Measurements from ENCODE around the gene NPEPPS.
"Not testable (repeated sequence)": the region's sequence is repeated elsewhere in the genome, so short reads cannot be mapped to it uniquely, and the experiment has no call there.

NPEPPS gene, protein sequence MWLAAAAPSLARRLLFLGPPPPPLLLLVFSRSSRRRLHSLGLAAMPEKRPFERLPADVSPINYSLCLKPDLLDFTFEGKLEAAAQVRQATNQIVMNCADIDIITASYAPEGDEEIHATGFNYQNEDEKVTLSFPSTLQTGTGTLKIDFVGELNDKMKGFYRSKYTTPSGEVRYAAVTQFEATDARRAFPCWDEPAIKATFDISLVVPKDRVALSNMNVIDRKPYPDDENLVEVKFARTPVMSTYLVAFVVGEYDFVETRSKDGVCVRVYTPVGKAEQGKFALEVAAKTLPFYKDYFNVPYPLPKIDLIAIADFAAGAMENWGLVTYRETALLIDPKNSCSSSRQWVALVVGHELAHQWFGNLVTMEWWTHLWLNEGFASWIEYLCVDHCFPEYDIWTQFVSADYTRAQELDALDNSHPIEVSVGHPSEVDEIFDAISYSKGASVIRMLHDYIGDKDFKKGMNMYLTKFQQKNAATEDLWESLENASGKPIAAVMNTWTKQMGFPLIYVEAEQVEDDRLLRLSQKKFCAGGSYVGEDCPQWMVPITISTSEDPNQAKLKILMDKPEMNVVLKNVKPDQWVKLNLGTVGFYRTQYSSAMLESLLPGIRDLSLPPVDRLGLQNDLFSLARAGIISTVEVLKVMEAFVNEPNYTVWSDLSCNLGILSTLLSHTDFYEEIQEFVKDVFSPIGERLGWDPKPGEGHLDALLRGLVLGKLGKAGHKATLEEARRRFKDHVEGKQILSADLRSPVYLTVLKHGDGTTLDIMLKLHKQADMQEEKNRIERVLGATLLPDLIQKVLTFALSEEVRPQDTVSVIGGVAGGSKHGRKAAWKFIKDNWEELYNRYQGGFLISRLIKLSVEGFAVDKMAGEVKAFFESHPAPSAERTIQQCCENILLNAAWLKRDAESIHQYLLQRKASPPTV

DNA sequence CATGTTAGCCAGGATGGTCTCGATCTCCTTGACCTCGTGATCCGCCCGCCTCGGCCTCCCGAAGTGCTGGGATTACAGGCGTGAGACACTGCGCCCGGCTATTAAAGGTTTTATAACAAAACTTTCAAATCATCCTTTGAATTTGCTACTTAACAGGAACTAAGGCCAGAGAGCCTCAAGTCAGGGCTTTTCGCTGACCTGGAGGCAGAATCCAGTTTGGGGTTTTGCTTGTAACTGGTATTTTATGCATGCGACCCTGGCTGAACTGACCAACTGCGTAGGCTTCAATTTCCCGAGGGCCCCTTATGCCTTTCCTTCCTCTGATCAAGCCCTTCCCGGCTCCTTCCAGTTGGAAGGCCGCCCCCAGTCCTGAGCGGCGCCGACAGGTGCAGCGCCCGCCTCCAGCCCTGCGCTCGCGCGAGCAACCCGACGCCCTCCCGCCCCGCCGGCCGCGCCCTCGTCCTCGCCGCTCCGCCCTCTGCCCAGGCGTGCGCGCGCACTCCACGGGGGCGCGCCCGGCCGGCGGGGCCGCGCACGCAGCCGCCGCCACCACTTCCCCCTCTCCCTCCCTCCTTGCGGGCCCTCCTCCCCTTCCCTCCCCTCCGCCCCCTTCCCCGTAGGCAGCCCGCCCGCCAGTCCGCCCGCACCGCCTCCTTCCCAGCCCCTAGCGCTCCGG is at the start of gene NPEPPS:
NPEPPS (plus strand) TSS at position 552 of the 676 bp plus-strand sequence. CDS start 193 bp downstream, outside the sequence.
- peak; percentile 87 for DNase-seq

DNA sequence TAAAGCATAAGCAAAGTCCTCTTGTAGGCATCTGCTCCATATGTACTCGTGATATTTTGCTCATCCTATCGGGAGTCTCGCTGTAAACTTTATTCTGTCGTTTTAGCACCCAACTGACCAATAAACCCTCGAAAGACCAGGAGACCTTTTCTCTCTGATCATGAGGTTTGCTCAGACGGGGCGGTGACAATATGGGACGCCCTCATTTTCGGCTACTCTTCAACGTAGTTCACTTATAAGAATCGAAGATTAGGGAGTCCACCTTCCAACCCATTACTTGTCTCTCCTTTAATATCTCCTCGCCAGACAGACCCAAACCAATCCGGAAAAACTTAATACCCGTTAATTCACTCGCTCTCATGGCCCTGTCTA is 39.1 kb upstream of the NPEPPS start:
- DNase-seq, result peak; percentile 4

DNA sequence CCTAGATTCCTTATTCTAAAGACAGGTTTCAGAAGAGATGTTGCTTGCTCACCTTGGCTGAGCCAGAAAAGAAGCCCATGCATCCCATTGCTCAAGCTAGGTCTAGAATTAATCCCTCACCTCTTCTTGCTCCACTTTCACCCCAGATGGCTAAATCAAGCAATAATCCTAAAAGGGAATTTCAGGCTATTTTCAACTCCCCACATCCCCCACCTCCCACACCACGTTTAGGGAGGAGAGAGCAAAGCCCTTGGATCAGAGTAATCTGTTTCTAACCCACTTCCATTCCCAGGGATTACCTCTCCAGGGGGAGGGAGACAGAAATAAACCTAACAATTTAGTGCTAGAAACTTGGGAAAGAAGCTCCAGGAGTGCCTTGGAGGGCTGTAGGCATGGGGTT is 31.8 kb upstream of the NPEPPS start:
- not testable (repeated sequence) for DNase-seq

DNA sequence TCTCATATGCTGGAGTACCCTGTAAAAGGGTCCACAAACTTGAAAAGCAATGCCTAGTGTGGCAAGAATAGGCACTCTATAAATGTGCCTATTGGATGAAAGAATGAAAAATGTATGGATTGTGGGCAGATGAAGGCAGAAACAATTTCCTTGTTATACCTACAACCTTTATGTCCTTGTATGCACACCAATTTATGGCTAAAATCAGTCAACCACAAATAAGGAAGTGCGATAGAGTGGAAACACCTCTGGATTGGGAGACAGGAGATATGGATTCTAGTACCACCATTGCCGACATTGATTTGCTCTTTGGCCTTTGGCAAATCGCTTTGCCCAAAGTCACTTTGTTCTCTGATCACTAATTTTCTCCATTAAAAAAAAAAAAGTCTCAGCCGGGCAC is 31.4 kb upstream of the NPEPPS start:
- not testable (repeated sequence) for DNase-seq

DNA sequence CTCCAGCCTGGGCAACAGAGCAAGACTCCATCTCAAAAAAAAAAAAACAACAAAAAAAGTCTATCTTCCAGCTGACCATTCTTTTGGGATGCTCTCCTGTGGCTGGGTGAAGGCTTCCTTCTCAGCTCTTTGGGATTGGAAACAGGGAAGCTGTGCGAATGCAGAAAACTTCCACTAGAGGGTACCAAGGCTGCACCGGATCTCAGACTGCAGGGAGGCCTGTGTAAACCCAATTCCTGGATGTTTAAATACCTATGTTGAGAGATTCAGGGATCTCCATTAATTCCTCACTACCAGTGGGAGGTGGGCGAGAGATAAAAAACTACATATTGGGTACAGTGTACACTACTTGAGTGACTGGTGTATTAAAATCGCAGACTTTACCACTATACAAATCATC is 30.3 kb upstream of the NPEPPS start:
- DNase-seq, result not testable (repeated sequence)

DNA sequence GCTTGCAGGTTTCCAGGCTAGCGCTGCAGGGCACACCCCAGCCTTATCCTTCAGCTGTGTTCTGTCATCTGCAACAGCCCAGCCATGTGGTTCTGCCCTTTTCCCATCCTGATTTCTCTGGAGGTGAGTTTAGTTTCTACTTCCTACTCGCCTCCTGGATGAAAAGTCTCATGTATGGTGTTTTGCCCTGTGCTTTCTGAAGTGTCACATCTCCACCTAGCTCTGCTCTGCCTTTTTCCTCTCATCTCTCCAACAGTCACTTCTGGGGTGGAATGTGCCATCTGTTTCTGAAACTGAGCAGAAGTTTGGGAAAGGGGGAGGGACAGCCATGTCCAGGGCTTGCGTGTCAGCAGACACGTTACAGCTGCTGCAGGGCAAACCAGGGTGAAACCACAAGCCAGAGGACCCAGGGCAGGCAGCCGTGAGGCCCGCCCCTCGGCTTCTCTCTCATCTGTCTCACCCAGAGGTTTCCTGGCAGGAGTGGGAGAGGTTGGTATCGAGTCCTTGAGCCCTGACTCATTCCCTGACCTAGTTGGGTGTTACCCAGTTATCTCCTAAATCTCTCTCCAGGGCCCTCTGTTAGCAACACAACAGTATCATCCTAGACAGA is 28.7 kb upstream of the NPEPPS start:
- DNase-seq, result peak; percentile 8

DNA sequence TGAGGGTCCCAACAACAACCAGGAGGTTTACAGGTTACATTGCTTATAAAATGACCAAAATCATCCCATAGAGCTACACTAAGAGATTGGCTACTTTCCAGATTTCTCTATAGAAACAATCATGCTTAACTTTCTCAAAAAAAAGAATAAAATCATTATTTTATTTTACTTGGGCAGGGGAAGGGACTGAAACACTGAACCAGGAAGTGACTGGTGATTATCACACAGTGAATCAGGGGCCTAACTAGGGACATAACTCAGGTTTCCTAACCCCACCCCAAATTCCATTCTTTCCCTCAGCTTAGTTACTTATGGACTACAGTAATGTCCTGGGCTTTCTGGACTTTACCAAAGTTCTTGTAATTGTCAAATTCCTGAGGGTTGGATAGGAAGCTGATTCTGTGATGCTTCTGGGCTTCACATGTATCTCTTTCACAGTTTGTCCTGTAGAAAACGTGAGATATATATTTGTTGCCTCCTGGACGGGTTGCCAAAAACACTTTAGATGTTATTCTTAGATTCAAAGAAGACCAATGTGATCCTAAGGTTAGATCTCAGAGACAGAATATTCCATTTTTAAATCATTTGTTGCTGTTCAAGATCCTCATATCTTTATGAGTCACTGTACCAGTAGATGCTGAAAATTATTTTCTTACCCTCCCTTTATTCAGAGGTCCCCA is 28.0 kb upstream of the NPEPPS start:
- not testable (repeated sequence) for DNase-seq

DNA sequence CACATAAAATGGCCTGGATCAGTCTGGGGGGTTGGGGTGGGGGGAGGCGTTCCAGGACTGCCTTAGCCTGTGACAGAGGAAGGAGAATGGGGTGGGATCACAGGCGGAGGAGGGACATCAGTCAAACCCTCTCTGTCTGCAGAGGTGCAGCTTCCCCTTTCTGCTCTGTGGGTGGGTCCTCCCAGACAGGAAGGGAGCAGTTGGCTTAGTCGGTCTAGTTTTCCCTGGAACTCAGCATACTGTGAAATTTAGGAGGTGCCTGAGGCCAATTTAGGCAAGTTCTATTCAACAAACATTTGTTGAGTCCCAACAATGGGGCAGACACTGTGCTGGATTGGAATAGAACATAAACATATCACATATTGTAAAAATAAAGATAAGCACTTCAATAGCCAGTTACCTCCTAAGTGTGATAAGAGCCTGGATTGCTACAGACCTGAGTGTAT is 19.2 kb upstream of the NPEPPS start:
- DNase-seq, result not testable (repeated sequence)

DNA sequence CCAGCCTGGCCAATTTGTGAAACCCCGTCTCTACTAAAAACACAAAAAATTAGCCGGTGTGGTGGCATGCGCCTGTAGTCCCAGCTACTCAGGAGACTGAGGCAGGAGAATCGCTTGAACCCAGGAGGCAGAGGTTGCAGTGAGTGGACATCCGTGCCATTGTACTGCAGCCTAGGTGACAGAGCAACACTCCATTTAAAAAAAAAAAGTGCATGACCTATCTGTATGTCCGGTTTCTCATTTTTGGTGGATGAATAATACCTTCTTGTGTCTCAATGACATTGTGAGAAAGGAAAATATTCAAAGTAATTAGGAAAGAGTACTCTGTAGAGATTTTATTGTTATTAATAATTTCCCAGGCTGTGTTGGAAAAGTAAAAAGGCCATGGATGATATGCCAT is 17.6 kb upstream of the NPEPPS start:
- not testable (repeated sequence) for DNase-seq

DNA sequence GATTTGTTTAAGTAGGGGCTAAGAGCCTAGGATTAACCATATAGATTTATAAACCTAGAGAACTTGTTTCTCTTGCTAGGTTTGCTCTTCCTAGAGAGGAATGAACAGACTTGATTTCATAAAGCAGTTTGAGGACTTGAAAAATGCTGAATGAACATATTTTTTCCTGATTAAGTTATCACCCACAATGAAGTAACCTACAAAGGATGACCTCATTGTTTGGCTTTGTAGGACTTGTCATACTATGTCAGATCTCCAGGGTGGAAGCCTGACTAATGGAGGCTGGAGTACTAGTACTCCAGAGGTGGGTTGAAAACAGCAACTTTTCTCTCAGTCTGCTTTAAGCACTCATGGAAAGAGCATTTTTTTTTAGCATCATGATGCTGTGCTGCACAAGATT is 12.0 kb upstream of the NPEPPS start:
- DNase-seq, result not testable (repeated sequence)

DNA sequence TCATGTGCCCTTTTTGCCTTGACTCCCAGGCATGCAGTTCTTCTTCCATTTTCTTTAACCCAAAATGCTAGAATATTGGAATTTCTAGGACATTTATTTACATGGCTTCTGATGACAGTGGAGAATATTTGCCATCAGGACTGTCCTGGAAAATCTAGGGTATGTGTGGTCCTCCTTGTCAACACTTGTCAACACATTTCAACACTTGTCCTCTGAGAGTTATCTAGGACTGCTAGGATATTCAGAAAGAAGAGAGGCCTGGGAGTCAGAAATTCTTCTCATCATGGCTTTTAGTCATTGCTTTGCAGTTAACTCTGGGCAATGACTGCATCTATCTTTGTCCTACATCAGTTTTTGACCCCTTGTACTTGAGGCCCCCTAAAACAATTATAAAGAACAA is 11.5 kb upstream of the NPEPPS start:
- not testable (repeated sequence) for DNase-seq

DNA sequence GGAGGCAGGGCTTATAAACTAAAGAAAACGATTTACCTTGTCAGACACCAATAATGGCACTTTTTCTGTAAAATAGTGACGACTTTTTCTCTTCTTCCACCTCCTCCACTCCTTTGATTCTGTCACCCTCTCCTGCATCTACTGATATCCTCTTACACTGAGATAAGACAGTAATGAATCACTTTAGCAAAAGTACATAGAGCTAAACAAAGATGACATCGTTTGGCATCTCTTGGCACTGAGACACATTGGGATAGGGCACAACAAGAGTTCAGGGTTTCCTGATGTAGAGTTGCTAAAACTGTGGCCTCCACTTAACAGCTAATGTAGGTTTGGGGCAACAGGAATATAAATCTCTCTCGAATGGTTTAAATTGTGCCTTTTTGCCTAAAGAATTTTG is 10.6 kb upstream of the NPEPPS start:
- not testable (repeated sequence) for DNase-seq

DNA sequence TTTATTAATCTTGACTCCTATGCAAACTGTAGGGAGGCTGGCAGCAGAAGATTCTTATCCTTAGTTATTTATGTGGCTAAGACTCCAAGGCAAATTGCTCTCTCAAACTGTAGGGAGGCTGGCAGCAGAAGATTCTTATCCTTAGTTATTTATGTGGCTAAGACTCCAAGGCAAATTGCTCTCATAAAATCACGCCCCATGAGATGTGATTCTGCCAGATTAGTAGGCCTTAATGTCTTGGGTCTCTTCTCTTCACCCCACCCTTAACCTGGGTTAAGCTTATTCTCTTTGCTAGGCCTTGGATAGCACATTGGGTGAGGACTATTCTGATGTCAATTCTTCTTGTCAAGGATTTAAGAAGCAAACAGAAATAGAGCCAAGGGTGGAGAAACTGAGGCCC is 9.5 kb upstream of the NPEPPS start:
- DNase-seq, result not testable (repeated sequence)

DNA sequence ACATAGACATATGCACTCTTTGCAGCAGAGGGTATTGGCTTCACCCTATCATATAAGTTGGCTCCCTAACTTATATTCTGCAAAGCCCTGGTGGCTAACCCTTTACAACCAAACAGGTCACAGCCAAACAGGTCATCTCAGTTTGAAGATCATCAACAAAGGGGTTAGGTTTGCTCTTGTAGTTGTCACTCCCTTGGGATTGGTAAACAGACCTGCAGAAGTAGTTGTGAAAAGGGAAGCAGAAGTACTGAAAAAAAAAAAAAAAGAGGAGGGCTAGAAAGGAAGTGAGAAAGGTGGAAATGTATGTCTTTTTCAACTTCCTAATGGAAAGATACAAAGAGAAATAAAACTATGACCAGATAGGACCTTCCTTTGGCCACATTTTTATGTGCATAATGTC is 8.6 kb upstream of the NPEPPS start:
- DNase-seq, result not testable (repeated sequence)

DNA sequence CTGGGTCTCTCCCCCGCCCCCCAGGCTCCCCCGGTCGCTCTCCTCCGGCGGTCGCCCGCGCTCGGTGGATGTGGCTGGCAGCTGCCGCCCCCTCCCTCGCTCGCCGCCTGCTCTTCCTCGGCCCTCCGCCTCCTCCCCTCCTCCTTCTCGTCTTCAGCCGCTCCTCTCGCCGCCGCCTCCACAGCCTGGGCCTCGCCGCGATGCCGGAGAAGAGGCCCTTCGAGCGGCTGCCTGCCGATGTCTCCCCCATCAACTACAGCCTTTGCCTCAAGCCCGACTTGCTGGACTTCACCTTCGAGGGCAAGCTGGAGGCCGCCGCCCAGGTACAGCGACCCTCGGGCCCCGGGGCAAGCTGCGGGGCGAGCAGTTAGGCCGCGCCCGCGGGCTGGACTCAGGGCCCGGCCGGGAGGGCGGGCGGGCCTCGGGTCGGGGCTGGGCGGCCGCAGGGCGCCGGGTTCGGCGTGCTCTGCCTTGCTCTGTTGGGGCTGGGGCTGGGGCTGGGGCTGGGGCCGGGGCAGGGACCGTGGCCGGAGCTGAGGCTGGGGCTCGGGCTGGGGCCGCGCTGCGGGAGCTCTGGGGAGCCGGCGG is 419 bp downstream of the NPEPPS start:
- peak; percentile 24 for DNase-seq

DNA sequence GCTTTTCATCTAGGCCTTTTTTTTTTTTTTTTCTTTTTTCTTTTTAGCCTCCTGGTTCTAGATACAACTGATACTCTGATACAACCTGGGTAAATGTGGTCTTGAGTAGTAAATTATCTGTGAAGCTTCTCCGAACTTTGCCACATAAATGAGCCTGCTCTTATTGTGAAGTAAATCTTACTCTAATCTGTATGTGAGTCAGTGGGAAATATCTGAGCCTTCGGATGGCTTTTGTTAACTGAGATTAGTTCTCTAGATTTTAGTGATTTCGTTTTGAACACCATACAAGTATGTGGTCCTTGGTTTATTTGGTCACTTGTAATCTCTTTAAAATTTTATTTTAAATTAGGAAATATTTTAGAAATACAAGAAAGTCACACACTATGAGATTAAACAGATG is 8.2 kb downstream of the NPEPPS start:
- DNase-seq, result not testable (repeated sequence)

DNA sequence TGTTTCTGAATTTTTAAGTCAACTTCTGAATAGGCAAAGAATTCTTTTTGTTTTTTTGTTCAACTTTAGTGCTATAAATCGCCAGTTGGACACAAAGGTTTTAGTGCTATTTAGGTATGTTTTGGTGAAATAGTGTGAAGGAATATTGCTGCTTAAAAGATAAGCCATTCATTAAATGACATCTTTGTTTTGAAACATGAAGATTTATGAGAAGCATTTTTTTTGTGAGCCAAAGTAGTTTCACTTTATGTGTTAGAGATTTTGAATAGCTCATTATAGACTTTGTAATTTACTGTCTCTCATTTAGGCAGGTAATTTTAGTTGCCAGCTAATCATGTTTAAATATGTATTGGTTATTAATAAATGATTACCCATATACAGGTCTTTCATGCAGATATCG is 10.8 kb downstream of the NPEPPS start:
- not testable (repeated sequence) for DNase-seq

DNA sequence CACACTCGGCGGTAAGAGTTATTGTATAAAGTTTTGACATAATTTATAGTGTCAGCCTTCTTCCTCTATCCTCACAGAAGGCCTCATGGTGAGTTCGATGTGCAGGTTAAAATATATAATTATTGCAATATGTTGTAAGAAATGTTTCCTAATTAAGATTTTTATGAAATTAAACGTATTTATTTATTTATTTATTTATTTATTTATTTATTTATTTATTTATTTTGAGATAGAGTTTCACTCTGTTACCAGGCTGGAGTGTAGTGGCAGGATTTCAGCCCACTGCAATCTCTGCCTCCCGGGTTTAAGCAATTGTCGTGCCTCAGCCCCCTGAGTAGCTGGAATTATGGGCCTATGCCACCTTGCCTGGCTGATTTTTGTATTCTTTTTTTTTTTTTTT is 13.4 kb downstream of the NPEPPS start:
- DNase-seq, result not testable (repeated sequence)

DNA sequence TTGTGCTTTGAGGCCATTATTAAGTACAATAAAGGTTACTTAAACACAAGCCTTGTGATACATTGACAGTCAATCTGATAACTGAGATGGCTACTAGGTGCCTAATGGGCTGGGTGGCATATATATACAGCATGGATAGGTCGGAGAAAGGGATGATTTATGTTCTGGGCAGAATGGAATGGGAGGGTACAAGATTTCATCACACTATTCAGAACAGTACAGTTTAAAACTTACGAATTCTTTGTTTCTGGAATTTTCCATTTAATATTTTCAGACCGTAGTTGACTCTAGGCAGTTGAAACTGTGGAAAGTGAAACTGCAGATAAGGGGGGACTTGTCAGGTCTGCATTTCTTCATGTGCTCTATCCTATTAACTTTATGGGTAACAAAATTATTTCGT is 23.8 kb downstream of the NPEPPS start:
- not testable (repeated sequence) for DNase-seq

DNA sequence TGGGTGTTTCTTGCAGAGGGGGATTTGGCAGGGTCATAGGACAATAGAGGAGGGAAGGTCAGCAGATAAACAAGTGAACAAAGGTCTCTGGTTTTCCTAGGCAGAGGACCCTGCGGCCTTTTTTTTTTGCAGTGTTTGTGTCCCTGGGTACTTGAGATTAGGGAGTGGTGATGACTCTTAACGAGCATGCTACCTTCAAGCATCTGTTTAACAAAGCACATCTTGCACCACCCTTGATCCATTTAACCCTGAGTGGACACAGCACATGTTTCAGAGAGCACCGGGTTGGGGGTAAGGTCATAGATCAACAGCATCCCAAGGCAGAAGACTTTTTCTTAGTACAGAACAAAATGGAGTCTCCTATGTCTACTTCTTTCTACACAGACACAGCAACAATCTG is 25.2 kb downstream of the NPEPPS start:
- not testable (repeated sequence) for DNase-seq

DNA sequence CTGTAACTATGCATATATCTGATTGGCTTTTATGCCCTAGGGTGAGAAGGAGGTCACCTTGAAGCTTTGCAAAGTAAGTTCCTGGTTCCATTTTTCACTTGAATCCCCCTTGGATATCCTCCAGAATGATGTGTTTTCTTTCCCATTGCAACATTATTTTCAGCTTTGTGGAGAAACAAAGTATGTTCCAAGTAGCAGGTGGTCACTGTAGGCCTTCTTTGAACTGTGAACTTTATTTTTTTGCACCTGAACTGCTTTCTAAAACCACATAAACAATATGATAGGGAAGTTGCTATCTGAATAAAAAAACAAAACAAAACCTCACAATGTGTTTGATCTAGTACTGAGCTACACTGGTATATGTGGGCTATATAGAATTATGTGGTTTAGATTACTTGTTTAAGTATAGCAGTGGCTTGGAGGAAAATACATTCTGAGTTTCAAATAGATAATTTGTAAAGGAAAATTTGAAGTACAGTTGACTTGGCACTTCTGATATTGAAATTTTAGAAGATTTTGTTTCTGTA is 29.7 kb downstream of the NPEPPS start:
- DNase-seq, result not testable (repeated sequence)
